K562 (cell line): ENCODE measurements around the gene ORC2. TPM values are rescaled to one million over a fixed set of nuclear protein-coding genes. Genes with fewer than 3 reads are reported as not detected.

Experiments
- ATAC-seq: fragments of 200-7000 bp; cut with Tn5 transposase; 3 replicates; pipeline ENCODE4 v1.9.1; 2020; ENCODE audit warnings: moderate library complexity
- BruUV-seq: library from RNA; stranded (reverse); fragments of 400-500 nt; replicated peaks from 2 replicates; lab custom pipeline; 2021; lab: Mats Ljungman, UMichigan
- CTCF ChIA-PET: fragments of 300-600 bp; formaldehyde crosslinking; extraction: SDS; loops from one replicate; lab custom pipeline; 2021; ENCODE audit warnings: low intra/inter-chr PET ratio; lab: Yijun Ruan, JAX
- POLR2A ChIA-PET: fragments of 300-600, 350-650 bp; sonication (Branson Sonifier 250); formaldehyde crosslinking; extraction: SDS; loops from one replicate; lab custom pipeline; 2021; ENCODE audit warnings: antibody characterized with exemption, inconsistent platforms; lab: Yijun Ruan, JAX
- DNase-seq, 4 experiments: peaks; one replicate each; pipeline versions ENCODE4 v3.0.0 to v3.0.0-alpha.2; 2011 to 2018; ENCODE audit warnings: low spot score in 3 of 4, mixed read lengths in 3 of 4; ENCODE audit errors: extremely low read depth in 1 of 4
- FAIRE-seq: peaks from 2 replicates; lab custom pipeline; 2011; peaks lifted over from hg19 to GRCh38; lab: Jason Lieb, UNC
- H2AFZ ChIP-seq: 2 replicates; pipeline ENCODE4 v1.6.0; 2011; ENCODE audit warnings: low read depth, low read length, control low read depth, inconsistent platforms
- H3K27ac ChIP-seq: fragments of 200-600 bp; 3 replicates; pipeline ENCODE4 v1.8.0; 2011; ENCODE audit warnings: low read depth, mild to moderate bottlenecking, control low read depth, inconsistent platforms, low read length, moderate library complexity, mixed read lengths; ENCODE audit errors: extremely low read depth
- H3K27me3 ChIP-seq, 2 experiments: fragments of 300-600 bp in 1 of 2; 2 replicates in 1 of 2; 3 replicates in 1 of 2; pipeline versions ENCODE4 v1.6.0 to v1.8.0; 2011; ENCODE audit warnings: inconsistent platforms in 2 of 2, low read length in 2 of 2, mild to moderate bottlenecking in 1 of 2, mixed read lengths in 1 of 2, moderate library complexity in 1 of 2; ENCODE audit not compliant: control insufficient read depth in 2 of 2, insufficient read depth in 2 of 2
- H3K36me3 ChIP-seq: fragments of 300-600 bp; 3 replicates; pipeline ENCODE4 v1.8.0; 2011; ENCODE audit warnings: mild to moderate bottlenecking, low read length, inconsistent platforms; ENCODE audit not compliant: control insufficient read depth, insufficient read depth
- H3K4me1 ChIP-seq, 2 experiments: fragments of 200-600 bp in 1 of 2; replicated peaks in 1 of 2; 2 replicates in 1 of 2; 3 replicates in 1 of 2; pipeline versions ENCODE4 v1.5.1 to v1.8.0; 2011; ENCODE audit warnings: inconsistent platforms in 2 of 2, low read length in 2 of 2, mild to moderate bottlenecking in 1 of 2, mixed read lengths in 1 of 2, moderate library complexity in 1 of 2; ENCODE audit not compliant: control insufficient read depth in 2 of 2, insufficient read depth in 2 of 2
- H3K4me2 ChIP-seq: 2 replicates; pipeline ENCODE4 v1.6.1; 2011; ENCODE audit warnings: low read length, control low read depth, inconsistent platforms, mixed read lengths; ENCODE audit not compliant: insufficient read depth
- H3K4me3 ChIP-seq: fragments of 200-600 bp; sonication (generic), shearing (Covaris generic); 2 replicates; pipeline ENCODE4 v1.5.1; 2016; ENCODE audit warnings: control low read depth, inconsistent platforms
- H3K79me2 ChIP-seq: fragments of 200-600 bp; 3 replicates; pipeline ENCODE4 v1.8.0; 2011; ENCODE audit warnings: low read length, inconsistent platforms; ENCODE audit not compliant: control insufficient read depth, insufficient read depth
- H3K9ac ChIP-seq, 2 experiments: 2 replicates each; pipeline versions ENCODE4 v1.6.0 to v1.6.1; 2011; ENCODE audit warnings: low read depth in 2 of 2, low read length in 2 of 2, control low read depth in 1 of 2, inconsistent platforms in 1 of 2, mild to moderate bottlenecking in 1 of 2, mixed read lengths in 1 of 2; ENCODE audit not compliant: insufficient read depth in 1 of 2
- H3K9me1 ChIP-seq: one replicate; pipeline ENCODE4 v1.6.0; 2011; ENCODE audit warnings: inconsistent platforms, mild to moderate bottlenecking, low read length, moderate library complexity; ENCODE audit not compliant: control insufficient read depth, insufficient read depth
- H3K9me3 ChIP-seq: replicated peaks from 2 replicates; pipeline ENCODE4 v1.5.1; 2011; ENCODE audit warnings: low read depth, low read length, inconsistent platforms; ENCODE audit not compliant: control insufficient read depth, insufficient read depth
- H4K20me1 ChIP-seq: replicated peaks from 2 replicates; pipeline ENCODE4 v1.6.1; 2011; ENCODE audit warnings: low read length, inconsistent platforms, mixed read lengths; ENCODE audit not compliant: control insufficient read depth, insufficient read depth
- ATF4 ChIP-seq: fragments of 450-650 bp; formaldehyde crosslinking; IDR thresholded peaks from 2 replicates; pipeline ENCODE4 v1.4.0; 2022; ENCODE audit warnings: mild to moderate bottlenecking, moderate library complexity
- BDP1 ChIP-seq: IDR thresholded peaks from 3 replicates; pipeline ENCODE4 v1.6.1; 2011; ENCODE audit not compliant: insufficient read length, insufficient read depth
- ILK ChIP-seq: fragments of 450-650 bp; IDR thresholded peaks from 2 replicates; pipeline ENCODE4 v1.6.1; 2016; ENCODE audit warnings: missing genetic modification characterization, low read depth, mild to moderate bottlenecking, missing compliant biosample characterization, moderate library complexity, borderline replicate concordance
- SIN3A ChIP-seq, 2 experiments: fragments of 150-350 bp in 1 of 2; IDR thresholded peaks; 2 replicates each; pipeline ENCODE4 v1.6.1; 2011 to 2016; ENCODE audit warnings: borderline replicate concordance in 2 of 2, low read depth in 2 of 2, low read length in 2 of 2, mild to moderate bottlenecking in 2 of 2, moderate library complexity in 2 of 2; ENCODE audit not compliant: control insufficient read depth in 1 of 2
- STAT5B ChIP-seq: fragments of 250-450 bp; sonication (Bioruptor Pico); IDR thresholded peaks from 2 replicates; pipeline ENCODE4 v1.8.0; 2021; ENCODE audit warnings: mild to moderate bottlenecking, inconsistent platforms
- ZBTB40 ChIP-seq, 2 experiments: fragments of 450-650 bp in 1 of 2; sonication (generic) in 1 of 2; formaldehyde crosslinking in 1 of 2; IDR thresholded peaks; 2 replicates each; pipeline versions ENCODE4 v1.7.1 to v1.9.0; 2016 to 2022; ENCODE audit warnings: inconsistent platforms in 1 of 2, mild to moderate bottlenecking in 1 of 2, missing genetic modification reagents in 1 of 2
- ZNF780A ChIP-seq: fragments of 250-450 bp; sonication (Bioruptor Pico); IDR thresholded peaks from 2 replicates; pipeline ENCODE4 v1.5.0; 2021; ENCODE audit warnings: mild to moderate bottlenecking
- WGBS: fragments of 100-300 bp; shearing (Covaris generic); methylation state at CpG from one replicate; pipeline ENCODE4 v1.1.6; 2016; ENCODE audit warnings: low coverage, mixed read lengths; ENCODE audit not compliant: insufficient coverage; ENCODE audit errors: missing lambda C conversion rate; 5-methylcytosine and 5-hydroxymethylcytosine counted together
- in situ Hi-C: fragments of 300-500 bp; cut with MboI; formaldehyde crosslinking; loops from 4 replicates; pipeline ENCODE4 v1.15.0; 2018; ENCODE audit warnings: inconsistent platforms, mixed read lengths
- intact Hi-C: fragments of 100-400 bp; cut with micrococcal nuclease; formaldehyde crosslinking; loops from 2 replicates; pipeline ENCODE4 v1.14.2; 2022
- polyA plus RNA-seq, 8 experiments: library from polyadenylated mRNA; depleted of rRNA in 4 of 8; stranded (reverse) in 5 of 8; unstranded in 3 of 8; fragments of >200 nt; fragmentation: Nextera tagmentation in 2 of 8; fragmentation: Illumina TruSeq in 1 of 8; extraction: Ambion mirVana in 2 of 8; extraction: Trizol in 1 of 8; gene quantifications; 2 replicates each; pipeline versions ENCODE4 v1.2.1 to v1.2.3, GENCODE V29; 2011 to 2014; ENCODE audit warnings: inconsistent platforms in 1 of 8, missing spikeins in 1 of 8
- total RNA-seq, 7 experiments: library from RNA; depleted of rRNA in 6 of 7; stranded (reverse); fragments of >200 nt in 6 of 7; fragmentation: Illumina TruSeq in 2 of 7; extraction: Trizol in 2 of 7; gene quantifications; 2 replicates each; pipeline versions ENCODE4 v1.2.1 to v1.2.3, GENCODE V29; 2011 to 2021; ENCODE audit warnings: low replicate concordance in 1 of 7

ORC2 gene
- total and polyA plus RNA-seq, 9 of the 15 experiments (the other 6 are each of a cell fraction or from before 2014, with no cell fraction given), result 5.6 to 41.1 (median 19.0) TPM

GRCh38 chr2:200962811-200963123, 693 bp downstream of the ORC2 start:
- no peaks in the 10 kb centered on the region for H3K9me1 ChIP-seq
- H3K79me2 ChIP-seq, result peaks cover 76% of the 10 kb centered on the region
- peak overlapping the region; percentile 91 to 95 for H3K9ac ChIP-seq
- 0% methylated on average over 7 of the region's 7 CpGs for WGBS
- peak; percentile 32 for ATAC-seq
- H3K36me3 ChIP-seq, result peaks cover 31% of the 10 kb centered on the region
- in situ Hi-C loops, result no loop called here
- peak overlapping the region; percentile 99 for H3K4me2 ChIP-seq
- FAIRE-seq, result peak; percentile 15
- no peaks in the 10 kb centered on the region for H3K27me3 ChIP-seq
- H3K4me3 ChIP-seq, result peak overlapping the region; percentile 63
- 0 out of 2 replicates have a peak, but pooled peaks cover 3% of the 10 kb centered on the region for H4K20me1 ChIP-seq
- 0 out of 2 replicates have a peak, but pooled peaks have one; percentile 19 for TF ChIP-seq ATF4 (CRISPR knock-in tag)
- TF ChIP-seq ZNF780A, result no peak
- no peak for TF ChIP-seq STAT5B (CRISPR knock-in tag)
- TF ChIP-seq ILK (tag), result no peak
- TF ChIP-seq BDP1, result no peak
- 0 out of 4 replicates have a peak, but pooled peaks of 1 of the 2 experiments have one; percentile 1 for TF ChIP-seq SIN3A (IDR thresholded peaks at IDR 0.05; ENCODE audit: borderline replicate concordance in 2 of 2, control insufficient read depth in 1 of 2, low read depth in 2 of 2, low read length in 2 of 2)
- no peak for TF ChIP-seq ZBTB40 (IDR thresholded peaks at IDR 0.05)
- no peak for TF ChIP-seq ZBTB40 (CRISPR knock-in tag; IDR thresholded peaks at IDR 0.05)
- TF ChIP-seq, all 486 proteins: peak for 2
- CTCF ChIA-PET, result interaction anchor here (1.6 kb wide), 1 partner anchor 107 kb away, joined by 9 read pairs; no protein-coding TSS in a partner anchor
- peak overlapping the region; percentile 94 for H3K27ac ChIP-seq
- no peaks in the 10 kb centered on the region for H3K9me3 ChIP-seq
- intact Hi-C loops, result loop anchor here (2.0 to 5.0 kb wide), 5 partner anchors 106 to 250 kb away; no protein-coding TSS in a partner anchor
- peak overlapping the region; percentile 97 for H2AFZ ChIP-seq
- peak in 1 of 4 experiments; percentile 13 for DNase-seq
- POLR2A ChIA-PET, result interaction anchor here (0.7 to 3.8 kb wide), 5 partner anchors 13 to 268 kb away, joined by 3 to 24 read pairs (median 3); no protein-coding TSS in a partner anchor
- BruUV-seq, result TSS peak; percentile 58
- peaks cover 6 to 8% of the 10 kb centered on the region in 2 experiments; a peak in 4 of 5 replicates for H3K4me1 ChIP-seq
